Fibroblast of lung (primary cell): ENCODE data around the gene CDKAL1. TPM values are rescaled to one million over a fixed set of nuclear protein-coding genes. Genes with fewer than 3 reads are reported as not detected.
A peak's percentile ranks its signal among the peaks of the same experiment; 100 is the strongest.

ENCODE experiments used
- DNase-seq, 2 donors: peaks; one replicate each; pipeline versions ENCODE4 v3.0.0 to v3.0.0-alpha.2; 2010; ENCODE audit warnings: low read depth in 2 of 2
- H2AFZ ChIP-seq: 2 replicates; pipeline ENCODE4 v1.5.1; 2012; ENCODE audit warnings: low read length, control low read depth, inconsistent platforms
- H3K27ac ChIP-seq: 2 replicates; pipeline ENCODE4 v1.5.1; 2011; ENCODE audit warnings: low read length, control low read depth; ENCODE audit not compliant: insufficient read depth
- H3K27me3 ChIP-seq: 2 replicates; pipeline ENCODE4 v1.5.1; 2011; ENCODE audit warnings: mild to moderate bottlenecking, low read length; ENCODE audit not compliant: control insufficient read depth, insufficient read depth
- H3K36me3 ChIP-seq: 2 replicates; pipeline ENCODE4 v1.5.1; 2011; ENCODE audit warnings: low read length; ENCODE audit not compliant: control insufficient read depth, insufficient read depth
- H3K4me1 ChIP-seq: 2 replicates; pipeline ENCODE4 v1.5.1; 2011; ENCODE audit warnings: low read length; ENCODE audit not compliant: control insufficient read depth, insufficient read depth; ENCODE audit errors: extremely low read depth
- H3K4me2 ChIP-seq: 2 replicates; pipeline ENCODE4 v1.5.1; 2011; ENCODE audit warnings: low read length, control low read depth; ENCODE audit not compliant: insufficient read depth; ENCODE audit errors: extremely low read depth
- H3K4me3 ChIP-seq, 4 experiments: fragments of 200-600 bp in 1 of 4; sonication (generic) in 1 of 4; replicated peaks in 1 of 4; 2 replicates each; pipeline ENCODE4 v1.5.1; 2011 to 2016; ENCODE audit warnings: low read length in 4 of 4, low read depth in 3 of 4, mild to moderate bottlenecking in 3 of 4, control low read depth in 2 of 4, inconsistent platforms in 1 of 4, mixed read lengths in 1 of 4; ENCODE audit not compliant: insufficient read depth in 1 of 4; ENCODE audit errors: control extremely low read depth in 1 of 4
- H3K79me2 ChIP-seq: 2 replicates; pipeline ENCODE4 v1.5.1; 2012; ENCODE audit warnings: mild to moderate bottlenecking, low read length, inconsistent platforms; ENCODE audit not compliant: control insufficient read depth, insufficient read depth
- H3K9ac ChIP-seq: 2 replicates; pipeline ENCODE4 v1.5.1; 2011; ENCODE audit warnings: mild to moderate bottlenecking, low read length, control low read depth; ENCODE audit not compliant: insufficient read depth
- H3K9me3 ChIP-seq: 2 replicates; pipeline ENCODE4 v1.5.1; 2012; ENCODE audit warnings: low read depth, low read length; ENCODE audit not compliant: control insufficient read depth, insufficient read depth
- H4K20me1 ChIP-seq: 2 replicates; pipeline ENCODE4 v1.5.1; 2011; ENCODE audit warnings: low read length; ENCODE audit not compliant: control insufficient read depth, insufficient read depth; ENCODE audit errors: extremely low read depth
- CTCF ChIP-seq, 2 donors: IDR thresholded peaks in 1 of 2; conservative IDR thresholded peaks in 1 of 2; 1 replicate in 1 of 2; 2 replicates in 1 of 2; pipeline ENCODE4 v1.5.1; 2011 to 2012; ENCODE audit warnings: low read length in 2 of 2, control low read depth in 1 of 2, inconsistent platforms in 1 of 2, low read depth in 1 of 2, mild to moderate bottlenecking in 1 of 2
- EZH2 ChIP-seq: IDR thresholded peaks from 2 replicates; pipeline ENCODE4 v1.5.1; 2012; ENCODE audit warnings: low read length, control low read depth, mild to moderate bottlenecking; ENCODE audit errors: missing control alignments
- polyA plus RNA-seq, 2 donors: library from polyadenylated mRNA; depleted of rRNA in 1 of 2; stranded (reverse) in 1 of 2; unstranded in 1 of 2; fragments of >200 nt; gene quantifications; 2 replicates each; pipeline ENCODE4 v1.2.1, GENCODE V29; 2011 to 2012; ENCODE audit warnings: missing spikeins in 1 of 2
- total RNA-seq: library from RNA; depleted of rRNA; stranded (reverse); fragments of >200 nt; gene quantifications from 2 replicates; pipeline ENCODE4 v1.2.1, GENCODE V29; 2014

CDKAL1 gene
- total and polyA plus RNA-seq, 2 donors (not counting 1 experiment from before 2014, with no cell fraction given) = 7.4 to 15.0 TPM

- Histone ChIP-seq H3K4me2 (no peak overlapping the region), H3K9ac (no peak overlapping the region), H2AFZ (no peak overlapping the region), H3K4me3 (no peak overlapping the region), H3K79me2 (no peaks in the 10 kb centered on the region), H3K4me1 (no peaks in the 10 kb centered on the region), H3K9me3 (no peaks in the 10 kb centered on the region), H3K36me3 (no peaks in the 10 kb centered on the region), H3K27me3 (no peaks in the 10 kb centered on the region), H3K27ac (no peak overlapping the region), H4K20me1 (no peaks in the 10 kb centered on the region)
- DNase-seq = no peak
- no peak for TF ChIP-seq EZH2
- TF ChIP-seq CTCF (conservative IDR thresholded peaks at IDR 0.05 in 1 of 2, IDR thresholded peaks at IDR 0.05 in 1 of 2; ENCODE audit: low read depth in 1 of 2, low read length in 2 of 2) = no peak
Measured at GRCh38 chr6:21061892-21062291, 527.6 kb downstream of the CDKAL1 start.

GRCh38 chr6:21064756-21065340 lies 530.6 kb downstream of the CDKAL1 start:
- no peak overlapping the region for H3K27ac ChIP-seq
- H3K4me3 ChIP-seq = no peak overlapping the region
- no peak overlapping the region for H3K9ac ChIP-seq
- no peaks in the 10 kb centered on the region for H3K36me3 ChIP-seq
- no peaks in the 10 kb centered on the region for H4K20me1 ChIP-seq
- H2AFZ ChIP-seq = no peak overlapping the region
- no peak overlapping the region for H3K4me2 ChIP-seq
- no peaks in the 10 kb centered on the region for H3K27me3 ChIP-seq
- H3K9me3 ChIP-seq = no peaks in the 10 kb centered on the region
- TF ChIP-seq EZH2 (no peak), CTCF (conservative IDR thresholded peaks at IDR 0.05 in 1 of 2, IDR thresholded peaks at IDR 0.05 in 1 of 2; ENCODE audit: low read depth in 1 of 2, low read length in 2 of 2) (no peak)
- DNase-seq = peak in 1 of 2 donors; percentile 59
- H3K4me1 ChIP-seq = no peaks in the 10 kb centered on the region
- H3K79me2 ChIP-seq = no peaks in the 10 kb centered on the region

- no peak for TF ChIP-seq EZH2
- TF ChIP-seq CTCF (conservative IDR thresholded peaks at IDR 0.05 in 1 of 2, IDR thresholded peaks at IDR 0.05 in 1 of 2; ENCODE audit: low read depth in 1 of 2, low read length in 2 of 2) = no peak
- Histone ChIP-seq H3K9me3 (no peaks in the 10 kb centered on the region), H3K36me3 (no peaks in the 10 kb centered on the region), H2AFZ (no peak overlapping the region), H4K20me1 (no peaks in the 10 kb centered on the region), H3K79me2 (no peaks in the 10 kb centered on the region), H3K9ac (no peak overlapping the region), H3K27me3 (no peaks in the 10 kb centered on the region), H3K4me1 (no peaks in the 10 kb centered on the region), H3K4me3 (no peak overlapping the region), H3K4me2 (no peak overlapping the region), H3K27ac (no peak overlapping the region)
- DNase-seq = peak in 1 of 2 donors; percentile 21
Measured at GRCh38 chr6:21067521-21067920, 533.3 kb downstream of the CDKAL1 start.
